CD4-positive, alpha-beta T cell treated with Interleukin-4 for 1 hour (primary cell): ENCODE data around the gene C7orf57.
"Not testable (repeated sequence)": the region's sequence is repeated elsewhere in the genome, so short reads cannot be mapped to it uniquely, and the experiment has no call there.

ENCODE experiments used
- DNase-seq, 2 donors: peaks; one replicate each; pipeline ENCODE4 v3.0.0-alpha.2; 2020 to 2022

The C7orf57 gene

DNA sequence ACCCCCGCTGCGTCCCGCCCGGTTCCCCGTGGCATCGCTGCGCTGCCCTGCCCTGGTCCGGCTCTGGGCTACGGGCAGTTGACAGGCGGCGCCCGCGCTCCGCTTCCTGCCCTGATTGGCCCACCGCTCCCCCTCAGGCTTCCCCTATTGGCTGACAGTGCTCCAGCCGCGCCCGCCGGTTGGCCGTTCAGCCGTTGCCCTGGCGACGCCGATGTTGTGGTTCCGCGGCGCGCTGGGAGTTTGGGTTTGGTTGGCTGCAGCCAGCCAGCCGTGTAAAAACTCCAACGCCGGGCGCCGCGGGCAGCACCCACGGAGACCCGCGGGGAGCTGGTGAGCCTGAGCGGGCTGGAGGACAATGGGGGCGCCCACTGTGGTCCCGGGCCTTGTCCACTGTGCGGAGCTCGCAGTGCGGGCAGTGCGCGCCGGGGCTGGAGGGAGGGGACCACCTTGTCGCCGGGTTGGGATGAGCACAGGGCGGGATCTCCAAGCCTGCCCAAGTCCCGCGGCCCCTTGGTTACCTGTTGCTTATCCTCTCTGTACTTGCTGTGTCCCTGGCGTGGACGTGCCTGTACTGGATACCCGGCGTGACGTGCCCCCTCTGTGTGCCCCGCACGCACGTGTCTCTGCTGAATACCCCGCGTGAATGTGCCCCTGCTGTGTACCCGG is at the start of gene C7orf57:
Gene C7orf57, plus strand, starts transcription at position 243 of the 666 bp plus-strand sequence. CDS start 766 bp downstream, outside the sequence.
- DNase-seq, result peak; percentile 89 to 91

DNA sequence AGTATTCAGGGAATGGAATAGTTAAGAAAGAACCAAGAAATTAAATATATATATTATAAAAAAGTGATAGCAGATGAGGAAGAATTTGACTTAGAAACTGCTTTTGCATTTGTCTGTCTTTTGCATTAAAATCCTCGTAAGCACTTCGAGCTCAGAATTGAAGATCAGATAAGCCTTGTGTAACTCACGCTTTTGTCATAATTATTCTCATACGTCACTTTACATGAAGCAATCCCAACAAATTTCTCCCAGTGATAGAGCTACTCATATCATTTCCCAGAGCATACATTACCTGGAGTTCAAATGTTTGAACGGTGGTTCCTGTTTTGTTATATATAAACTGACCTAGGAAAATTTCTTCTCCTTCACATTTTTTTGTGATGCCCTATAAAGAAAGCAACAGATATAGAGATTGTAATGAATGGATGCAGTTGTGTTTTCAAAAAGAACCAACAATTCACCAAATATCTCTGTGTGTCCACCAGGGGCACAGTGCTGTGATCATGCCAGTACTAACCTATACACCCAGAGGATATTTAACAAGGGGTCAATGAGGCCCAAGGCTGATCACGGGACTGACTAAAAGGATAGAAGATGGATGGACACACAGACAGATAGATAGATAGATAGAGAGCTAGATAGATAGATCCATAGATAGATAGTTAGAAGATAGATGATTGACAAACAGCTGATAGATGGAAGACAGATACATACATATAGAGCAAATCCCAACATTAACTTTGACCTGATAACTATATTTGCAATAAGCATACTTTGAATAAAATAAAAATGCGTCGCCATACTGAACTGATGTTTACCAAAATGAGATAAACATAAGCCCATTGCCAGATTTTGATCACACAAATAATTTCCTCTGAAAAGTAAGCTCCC is 46.6 kb upstream of the C7orf57 start:
- DNase-seq, result no peak

DNA sequence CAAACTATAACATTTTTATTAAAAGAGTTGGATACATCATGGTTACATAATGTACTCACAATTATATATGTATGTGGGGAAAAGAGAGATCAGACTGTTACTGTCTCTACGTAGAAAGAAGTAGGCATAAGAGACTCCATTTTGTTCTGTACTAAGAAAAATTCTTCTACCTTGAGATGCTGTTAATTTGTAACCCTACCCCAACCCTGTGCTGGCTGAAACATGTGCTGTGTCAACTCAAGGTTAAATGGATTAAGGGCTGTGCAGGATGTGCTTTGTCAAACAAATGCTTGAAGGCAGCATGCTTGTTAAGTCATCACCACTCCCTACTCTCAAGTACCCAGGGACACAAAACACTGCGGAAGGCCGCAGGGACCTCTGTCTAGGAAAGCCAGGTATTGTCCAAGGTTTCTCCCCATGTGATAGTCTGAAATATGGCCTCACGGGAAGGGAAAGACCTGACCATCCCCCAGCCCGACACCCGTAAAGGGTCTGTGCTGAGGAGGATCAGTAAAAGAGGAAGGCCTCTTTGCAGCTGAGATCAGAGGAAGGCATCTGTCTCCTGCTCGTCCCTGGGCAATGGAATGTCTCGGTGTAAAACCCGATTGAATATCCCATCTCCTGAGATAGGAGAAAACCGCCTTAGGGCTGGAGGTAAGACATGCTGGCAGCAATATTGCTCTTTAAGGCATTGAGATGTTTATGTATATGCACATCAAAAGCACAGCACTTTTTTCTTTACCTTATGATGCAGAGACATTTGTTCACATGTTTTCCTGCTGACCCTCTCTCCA is 45.5 kb upstream of the C7orf57 start:
- not testable (repeated sequence) for DNase-seq

DNA sequence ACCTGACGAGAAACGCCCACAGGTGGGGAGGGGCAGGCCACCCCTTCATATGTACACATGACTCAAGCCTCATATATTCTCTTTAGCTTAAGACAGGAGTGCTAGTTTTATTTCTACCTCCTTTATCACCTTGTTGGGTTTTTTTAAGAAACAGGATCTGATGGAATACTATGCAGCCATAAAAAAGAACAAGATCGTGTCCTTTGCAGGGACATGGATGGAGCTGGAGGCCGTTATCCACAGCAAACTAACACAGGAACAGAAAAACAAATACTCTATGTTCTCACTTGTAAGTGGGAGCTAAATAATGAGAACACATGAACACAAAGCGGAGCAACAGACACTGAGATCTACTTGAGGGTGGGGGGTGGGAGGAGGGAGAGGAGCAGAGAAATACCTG is 44.8 kb upstream of the C7orf57 start:
- no peak for DNase-seq

DNA sequence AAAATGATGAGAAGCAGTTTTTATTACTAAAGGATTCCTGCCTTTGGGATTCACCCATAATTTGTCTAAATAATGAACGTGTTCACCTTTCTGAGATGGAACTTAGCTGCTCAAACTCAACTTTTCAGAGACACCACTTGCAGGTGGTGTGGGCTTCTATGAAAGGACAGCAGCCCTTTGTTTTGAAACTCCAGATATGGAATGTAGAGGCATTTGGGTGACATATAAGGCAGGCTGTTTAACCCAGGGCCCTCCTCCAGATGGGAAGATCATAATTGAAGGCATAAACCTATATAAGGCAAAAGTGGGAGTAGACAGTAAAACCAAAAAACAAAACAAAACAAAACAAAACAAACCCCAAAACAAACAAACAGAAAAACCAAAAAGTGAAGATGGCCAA is 44.1 kb upstream of the C7orf57 start:
- no peak for DNase-seq

DNA sequence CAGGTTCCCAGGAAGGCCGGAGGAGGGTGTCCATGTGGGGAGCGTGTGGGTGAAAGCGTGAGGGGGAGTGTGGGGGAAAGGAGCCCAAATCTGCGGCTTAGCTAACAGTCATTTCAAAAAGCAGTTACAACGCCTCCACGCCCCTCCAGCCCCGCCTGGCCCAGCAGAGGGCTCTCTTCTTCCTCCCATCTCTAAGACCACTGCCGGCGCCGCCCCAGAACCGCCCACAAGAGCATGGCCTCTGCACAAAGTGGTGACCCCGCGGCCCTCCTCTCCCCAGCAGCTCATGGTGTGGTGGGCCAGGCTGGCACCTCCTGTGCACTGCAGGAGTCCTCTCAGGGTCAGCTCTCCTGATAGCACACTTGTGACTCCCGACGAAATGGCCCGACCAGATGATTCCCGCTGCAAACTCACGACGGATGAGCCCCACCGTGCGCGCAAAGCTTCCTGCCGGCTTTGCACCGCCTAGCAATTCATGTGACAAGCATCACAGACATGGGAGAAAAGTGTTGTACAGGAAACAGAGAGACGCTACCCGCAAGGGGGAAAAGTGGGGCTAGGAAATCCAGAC is 43.5 kb upstream of the C7orf57 start:
- DNase-seq, result peak; percentile 86

DNA sequence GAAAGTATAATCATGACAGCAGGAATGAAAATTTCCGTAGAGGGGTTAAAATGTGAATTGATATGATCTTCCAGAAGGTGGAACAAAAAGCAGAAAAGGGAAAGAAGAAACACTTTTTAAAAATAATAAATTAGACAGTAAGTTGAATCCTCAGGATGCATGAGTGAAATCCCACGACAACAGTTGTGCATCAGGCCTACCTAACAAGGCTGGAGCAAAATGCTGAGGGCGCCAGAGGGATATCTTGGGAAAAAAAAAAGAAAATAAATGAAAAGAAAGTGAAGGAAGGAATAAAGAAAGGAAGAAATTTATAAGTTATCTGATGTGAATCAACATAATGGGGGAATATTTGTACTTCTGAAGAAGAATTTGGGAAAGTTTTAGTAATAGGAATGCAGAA is 42.9 kb upstream of the C7orf57 start:
- no peak for DNase-seq

DNA sequence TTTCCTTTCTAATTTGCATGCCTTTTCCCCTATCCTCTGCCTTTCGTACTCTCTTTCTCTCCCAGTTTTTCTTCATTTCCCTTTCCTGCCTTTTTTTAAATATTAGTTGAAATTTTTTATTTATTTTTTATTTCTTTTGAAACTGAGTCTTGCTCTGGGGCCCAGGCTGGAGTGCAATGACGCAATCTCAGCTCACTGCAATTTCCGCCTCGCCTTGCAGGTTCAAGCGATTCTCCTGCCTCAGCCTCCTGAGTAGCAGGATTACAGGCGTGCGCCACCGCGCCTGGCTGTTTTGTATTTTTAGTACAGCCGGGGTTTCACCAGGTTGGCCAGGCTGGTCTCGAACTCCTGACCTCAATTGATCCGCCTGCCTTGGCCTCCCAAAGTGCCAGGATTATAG is 35.9 kb upstream of the C7orf57 start:
- DNase-seq, result no peak

DNA sequence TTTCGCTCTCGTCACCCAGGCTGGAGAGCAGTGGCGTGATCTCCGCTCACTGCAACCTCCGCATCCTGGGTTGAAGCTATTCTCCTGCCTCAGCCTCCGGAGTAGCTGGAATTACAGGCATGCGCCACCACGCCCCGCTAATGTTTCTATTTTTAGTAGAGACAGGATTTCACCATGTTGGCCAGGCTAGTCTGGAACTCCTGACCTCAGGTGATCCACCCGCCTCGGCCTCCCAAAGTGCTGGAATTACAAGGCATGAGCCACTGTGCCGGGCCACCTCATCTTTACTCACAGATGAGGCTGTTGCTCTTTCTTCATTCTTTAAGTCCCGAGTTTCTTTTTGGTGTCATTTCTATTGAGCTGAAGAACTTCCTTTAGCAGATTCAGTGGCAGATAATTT is 35.2 kb upstream of the C7orf57 start:
- not testable (repeated sequence) for DNase-seq

DNA sequence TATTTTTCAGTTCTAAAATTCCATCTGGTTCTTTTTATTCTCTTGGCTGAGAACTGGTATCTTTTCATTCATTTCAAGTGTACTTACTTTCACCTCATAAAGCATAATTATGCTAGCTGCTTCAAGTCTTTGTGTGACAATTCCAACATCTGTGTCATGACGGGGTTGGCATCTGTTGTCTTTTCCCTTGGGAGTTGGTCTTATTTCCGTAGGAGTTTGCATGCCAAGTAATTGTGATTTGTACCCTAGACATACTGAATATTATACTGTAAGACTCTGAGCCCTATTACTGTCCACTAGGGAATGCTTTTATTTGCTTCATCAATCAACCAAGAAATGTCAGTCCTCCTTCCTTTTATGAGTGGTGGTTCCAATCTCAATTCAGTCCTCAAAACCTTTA is 31.3 kb upstream of the C7orf57 start:
- no peak for DNase-seq

DNA sequence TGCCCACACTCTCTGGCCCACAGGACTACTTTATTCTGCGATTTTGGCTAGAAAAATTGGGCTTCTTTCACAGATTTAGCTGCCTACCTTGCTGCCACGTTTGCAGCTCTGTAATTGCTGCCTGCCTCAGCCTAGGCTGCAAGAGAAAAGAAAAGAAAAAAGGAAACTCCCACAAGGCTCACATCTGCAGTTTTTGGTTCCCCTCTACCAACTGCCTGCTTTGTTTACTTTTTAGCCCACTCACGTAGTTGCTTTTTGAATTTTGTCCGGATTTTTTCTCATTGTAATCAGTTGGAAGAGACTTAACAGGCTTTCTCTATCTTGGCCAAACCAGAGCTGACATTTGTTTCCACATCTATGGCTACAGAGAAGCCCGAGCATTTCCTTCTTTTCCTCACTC is 30.7 kb upstream of the C7orf57 start:
- DNase-seq, result no peak

DNA sequence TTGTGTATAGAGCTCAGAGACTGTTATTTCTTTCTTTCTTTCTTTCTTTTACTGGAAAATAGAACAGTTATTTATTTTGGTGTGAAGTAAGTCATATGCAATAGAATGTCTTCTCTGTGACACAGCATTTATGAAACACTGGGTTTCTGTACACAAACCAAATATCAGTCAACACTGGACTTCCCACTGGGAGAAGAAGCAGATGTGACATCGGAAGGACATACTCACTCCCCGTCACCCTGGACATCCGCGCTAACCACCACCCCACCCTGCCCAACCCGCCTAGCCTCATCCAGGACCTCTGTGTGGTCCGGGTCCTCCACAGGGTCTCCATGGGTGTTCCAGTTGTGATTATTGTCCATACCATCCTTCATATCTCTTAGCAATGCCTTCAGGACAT is 28.5 kb upstream of the C7orf57 start:
- no peak for DNase-seq

DNA sequence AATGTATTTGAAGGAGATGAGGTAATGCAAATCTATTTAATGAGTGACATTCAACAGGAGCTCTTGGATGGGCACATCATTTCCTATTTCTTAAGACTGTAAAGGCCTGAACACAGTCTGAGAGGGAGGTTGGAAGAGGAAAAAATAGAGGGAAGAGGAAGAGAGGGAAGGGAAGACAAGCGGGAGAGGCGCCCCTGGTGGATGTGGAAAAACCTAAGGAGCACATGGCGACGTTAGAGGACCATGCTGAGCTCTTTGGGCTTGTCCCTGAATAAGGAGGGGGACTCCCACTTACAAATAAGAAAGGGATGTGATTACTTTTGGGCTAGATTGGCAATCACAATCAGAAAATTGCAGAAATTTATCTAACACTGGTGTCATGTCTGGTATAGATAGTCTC is 26.1 kb upstream of the C7orf57 start:
- no peak for DNase-seq

DNA sequence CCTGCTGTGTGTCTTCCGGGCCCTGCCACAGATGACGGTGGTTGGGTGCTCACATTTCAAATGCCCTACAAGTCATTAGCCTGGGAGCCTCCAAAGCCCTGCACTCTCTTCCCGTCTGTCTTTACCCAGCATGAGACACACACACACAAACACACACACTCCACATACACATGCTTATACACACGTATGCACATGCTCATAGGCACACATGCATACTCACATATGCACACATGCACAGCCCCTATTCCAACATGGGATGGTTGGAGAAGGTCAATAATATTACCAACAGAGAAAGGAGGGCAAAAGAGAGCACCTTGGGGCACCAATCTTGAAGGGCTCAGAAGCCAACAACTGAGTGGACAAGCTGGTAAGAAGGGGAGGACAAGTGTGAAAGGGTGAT is 25.4 kb upstream of the C7orf57 start:
- DNase-seq, result no peak

DNA sequence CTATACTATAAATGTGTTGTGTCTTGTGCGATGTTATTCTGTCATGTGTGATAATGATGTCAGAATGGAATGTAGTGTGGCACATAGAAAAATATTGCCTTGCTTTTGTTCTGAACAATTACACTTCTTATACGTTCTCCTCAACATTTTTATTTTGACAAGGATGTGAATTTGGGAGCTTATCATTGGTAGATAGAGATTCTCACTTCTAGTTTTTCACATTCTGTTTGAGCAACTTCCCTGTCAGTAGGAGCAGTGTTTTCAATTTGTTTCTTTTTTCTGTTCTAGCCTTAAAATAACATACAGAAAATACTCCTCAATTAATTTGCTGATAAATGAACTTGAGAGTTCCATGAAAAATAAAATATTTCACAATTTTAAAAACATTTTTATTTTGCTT is 24.0 kb upstream of the C7orf57 start:
- DNase-seq, result no peak

DNA sequence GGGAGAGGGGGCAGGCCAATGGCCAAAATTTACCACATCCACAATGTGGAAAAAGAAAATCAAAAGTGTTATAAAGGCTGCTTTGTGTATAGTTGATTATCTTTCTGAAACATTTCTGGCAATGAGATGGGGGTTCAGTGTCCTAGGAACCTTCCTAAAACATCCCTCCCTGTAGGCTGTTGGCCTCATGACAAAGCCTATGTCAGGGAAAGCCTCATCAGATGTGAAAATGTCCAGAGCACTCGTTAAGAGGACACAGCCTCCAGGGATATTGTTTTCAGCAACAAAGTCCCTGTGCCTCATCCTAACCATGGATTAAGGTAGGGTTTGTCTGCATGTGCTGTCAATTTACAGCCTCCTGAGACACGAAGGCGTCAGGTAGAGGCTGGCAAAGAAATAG is 23.4 kb upstream of the C7orf57 start:
- DNase-seq, result no peak

DNA sequence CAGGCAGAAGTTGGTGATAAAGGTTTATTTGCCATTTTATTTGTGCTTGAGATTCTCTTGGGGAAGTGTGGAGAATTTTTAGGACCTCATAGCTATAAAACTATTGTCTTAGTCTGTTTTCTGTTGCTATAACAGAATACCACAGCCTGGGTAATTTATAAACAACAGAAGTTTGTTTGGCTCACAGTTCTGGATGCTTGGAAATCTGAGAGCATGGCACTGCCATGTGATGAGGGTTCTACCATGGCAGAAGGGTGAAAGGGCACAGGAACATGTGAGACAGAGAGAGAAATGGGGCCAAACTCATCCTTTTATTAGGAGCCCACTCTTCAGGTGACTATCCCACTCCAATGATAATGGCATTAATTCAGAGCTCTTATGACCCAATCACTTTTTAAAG is 18.7 kb upstream of the C7orf57 start:
- no peak for DNase-seq

DNA sequence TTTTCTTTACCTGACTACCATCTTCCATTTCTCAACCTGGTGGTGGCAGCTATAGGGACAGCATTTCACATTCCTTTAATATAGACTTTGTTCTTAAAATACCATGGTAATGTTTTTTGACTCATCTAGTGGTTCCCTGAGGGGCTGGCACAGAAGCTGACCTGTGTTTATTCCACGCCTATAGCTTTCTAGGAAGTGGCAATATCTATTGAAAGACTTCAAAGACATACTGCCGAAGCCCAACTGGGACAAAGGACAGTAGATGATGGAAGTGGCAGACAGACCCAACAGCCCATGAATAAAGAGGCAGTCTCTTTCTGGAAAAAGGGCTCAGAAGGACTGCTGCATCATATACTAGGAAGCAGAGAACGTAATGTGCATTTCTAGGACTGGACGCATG is 17.7 kb upstream of the C7orf57 start:
- DNase-seq, result no peak

DNA sequence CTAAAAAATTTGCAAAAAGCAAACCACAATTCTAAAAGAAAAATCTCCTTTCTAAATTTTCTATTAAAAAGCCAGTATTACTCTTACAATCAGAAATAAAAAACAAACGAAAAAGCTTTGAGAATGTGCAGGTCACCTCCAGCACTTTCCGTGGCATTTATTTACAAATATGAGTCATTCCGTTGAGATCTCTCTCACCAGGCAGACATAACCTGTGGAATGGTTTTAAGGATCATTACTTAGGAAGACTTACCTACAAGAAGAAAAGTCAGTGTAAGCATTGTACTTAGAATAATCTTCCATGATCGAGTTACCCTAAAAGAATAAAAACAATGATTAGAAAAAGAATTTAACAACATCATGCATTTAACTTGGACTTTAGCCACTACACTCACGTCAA is 9.7 kb upstream of the C7orf57 start:
- no peak for DNase-seq

DNA sequence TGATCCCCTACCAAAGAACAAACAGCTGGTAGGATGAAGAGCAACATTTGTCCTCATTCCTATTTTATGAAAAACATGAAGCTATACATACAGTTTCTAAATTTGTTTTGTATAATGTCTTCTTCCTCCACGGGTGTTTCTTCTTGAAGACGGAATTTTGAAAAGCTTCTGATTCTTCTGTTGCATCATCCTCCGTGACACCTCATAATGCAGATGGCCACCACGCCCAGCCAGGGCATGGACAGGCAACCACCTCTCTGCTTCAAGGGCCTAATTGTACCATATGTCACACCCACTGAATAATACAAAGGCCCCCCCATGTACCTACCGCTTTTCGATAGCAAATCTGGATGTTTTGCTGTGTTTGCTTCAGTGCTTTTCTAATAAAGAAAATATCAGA is 6.4 kb upstream of the C7orf57 start, which contains the start of gene SUN3:
Gene SUN3, minus strand, starts transcription at position 170 of the 400 bp plus-strand sequence. Its CDS starts 169 bp downstream, at position 1.
- no peak for DNase-seq

DNA sequence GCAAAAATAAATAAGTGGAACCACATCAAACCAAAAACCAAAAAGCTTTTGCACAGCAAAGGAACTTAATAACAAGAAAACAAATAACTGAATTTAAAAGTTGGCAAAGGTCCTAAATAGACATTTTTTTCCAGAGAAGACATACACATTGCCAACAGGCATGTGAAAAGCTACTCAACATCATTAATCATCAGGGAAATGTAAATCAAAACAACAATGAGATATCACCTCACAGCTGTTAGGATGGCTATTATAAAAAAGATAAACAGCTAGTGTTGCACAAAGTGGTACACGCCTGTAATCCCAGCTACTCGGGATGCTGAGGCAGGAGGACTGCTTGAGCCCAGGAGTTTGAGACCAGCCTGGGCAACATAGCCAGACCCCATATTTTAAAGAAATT is 4.2 kb upstream of the C7orf57 start:
- no peak for DNase-seq

DNA sequence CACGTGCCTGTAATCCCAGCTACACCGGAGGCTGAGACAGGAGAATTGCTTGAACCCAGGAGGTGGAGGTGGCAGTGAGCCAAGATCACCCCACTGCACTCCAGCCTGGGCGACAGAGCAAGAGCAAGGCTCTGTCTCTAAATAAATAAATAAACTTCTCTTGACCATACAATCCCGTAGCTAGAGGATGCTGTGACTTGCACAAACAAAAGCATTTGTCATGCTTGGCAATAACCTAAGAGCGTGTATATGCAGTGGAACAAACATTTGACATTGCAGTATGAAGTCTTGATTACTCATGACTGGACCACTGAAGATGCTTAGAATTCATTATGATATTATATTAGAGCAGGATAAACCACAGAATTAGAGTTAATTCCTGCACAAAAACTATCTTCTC is 1.4 kb upstream of the C7orf57 start:
- DNase-seq, result no peak

DNA sequence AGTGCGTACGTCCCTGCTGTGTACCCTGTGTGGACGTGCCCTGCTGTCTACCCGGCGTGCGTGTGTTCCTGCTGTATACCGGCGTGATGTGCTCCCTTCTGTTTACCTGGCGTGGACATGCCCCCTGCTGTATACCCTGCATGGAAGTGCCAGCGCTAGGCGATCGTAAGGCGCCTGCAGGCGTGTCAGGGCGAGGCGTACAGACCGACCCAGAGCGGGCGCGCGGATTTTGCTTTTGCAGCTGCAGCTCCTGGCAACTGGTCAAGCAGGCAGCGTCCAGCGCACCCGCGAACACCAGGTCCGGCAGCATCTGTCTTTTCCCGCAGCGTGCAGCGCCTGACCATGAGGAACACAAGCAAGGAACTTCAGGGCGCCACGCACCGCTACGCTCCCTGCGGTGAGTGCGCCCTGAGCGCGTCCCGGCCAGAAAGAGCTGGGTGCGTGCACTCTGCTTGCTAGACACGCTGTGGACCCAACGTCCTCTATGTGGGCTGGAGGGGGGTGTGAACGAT is 680 bp downstream of the C7orf57 start:
- DNase-seq, result no peak
